ENCODE results near the gene LARGE2.

DNA sequence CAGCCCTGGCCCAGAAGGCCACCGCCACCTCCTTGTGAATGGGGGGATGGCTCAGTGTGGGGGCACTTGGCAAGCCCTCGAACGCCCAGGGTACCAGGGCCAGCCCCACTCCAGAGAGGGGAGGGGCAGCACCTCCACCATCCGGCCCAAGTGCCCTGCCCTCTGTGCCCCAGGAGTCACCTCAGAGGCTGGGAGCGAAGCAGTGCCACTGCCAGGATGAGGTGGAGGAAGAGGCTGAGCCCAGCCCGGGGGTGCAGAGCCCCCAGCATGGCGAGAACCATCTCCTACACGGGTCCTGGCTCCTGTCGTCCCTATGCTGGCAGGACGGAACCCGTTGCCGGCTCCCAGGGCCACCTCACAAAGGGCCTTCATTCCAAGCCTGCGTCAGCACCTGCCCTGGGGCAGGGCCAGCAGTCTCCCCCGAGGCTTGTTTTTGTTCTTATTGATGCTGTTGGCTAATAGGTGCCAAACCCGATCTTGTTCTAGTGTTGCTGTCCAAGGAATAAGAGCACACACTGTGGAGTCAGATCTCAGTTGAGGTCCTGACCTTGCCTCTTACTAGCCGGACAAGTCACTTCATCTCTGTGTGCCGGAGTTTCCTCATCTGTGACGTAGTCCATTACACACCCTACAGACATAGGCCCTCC lies 15.4 kb upstream of the LARGE2 start, which contains the start of gene FREY1:
- TF ChIP-seq, protein P1, sequence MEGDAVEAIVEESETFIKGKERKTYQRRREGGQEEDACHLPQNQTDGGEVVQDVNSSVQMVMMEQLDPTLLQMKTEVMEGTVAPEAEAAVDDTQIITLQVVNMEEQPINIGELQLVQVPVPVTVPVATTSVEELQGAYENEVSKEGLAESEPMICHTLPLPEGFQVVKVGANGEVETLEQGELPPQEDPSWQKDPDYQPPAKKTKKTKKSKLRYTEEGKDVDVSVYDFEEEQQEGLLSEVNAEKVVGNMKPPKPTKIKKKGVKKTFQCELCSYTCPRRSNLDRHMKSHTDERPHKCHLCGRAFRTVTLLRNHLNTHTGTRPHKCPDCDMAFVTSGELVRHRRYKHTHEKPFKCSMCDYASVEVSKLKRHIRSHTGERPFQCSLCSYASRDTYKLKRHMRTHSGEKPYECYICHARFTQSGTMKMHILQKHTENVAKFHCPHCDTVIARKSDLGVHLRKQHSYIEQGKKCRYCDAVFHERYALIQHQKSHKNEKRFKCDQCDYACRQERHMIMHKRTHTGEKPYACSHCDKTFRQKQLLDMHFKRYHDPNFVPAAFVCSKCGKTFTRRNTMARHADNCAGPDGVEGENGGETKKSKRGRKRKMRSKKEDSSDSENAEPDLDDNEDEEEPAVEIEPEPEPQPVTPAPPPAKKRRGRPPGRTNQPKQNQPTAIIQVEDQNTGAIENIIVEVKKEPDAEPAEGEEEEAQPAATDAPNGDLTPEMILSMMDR (IDR thresholded peaks at IDR 0.05): no peak
- TF ChIP-seq POLR2A (IDR thresholded peaks at IDR 0.05): peak in 1 of 3 donors; percentile 8
